HG02885 (cell line): ENCODE results near the gene HOXD11.

ENCODE experiments used
- ATAC-seq: cut with Tn5 transposase; IDR thresholded peaks from one replicate; pipeline ENCODE4 v1.9.1; 2021; ENCODE audit warnings: mild to moderate bottlenecking; ENCODE audit not compliant: unreplicated experiment, poor library complexity

The HOXD11 gene

GRCh38 chr2:176158855-176159662 is 52.0 kb downstream of the HOXD11 start:
- no peak for ATAC-seq
